OCI-LY7 (cell line): ENCODE data around the gene TUBGCP2.

ENCODE experiments used
- EZH2phosphoT487 ChIP-seq: fragments of 200-600 bp; sonication (generic); IDR thresholded peaks from 2 replicates; pipeline ENCODE4 v1.6.1; 2018; ENCODE audit warnings: low read depth, borderline replicate concordance, mild to moderate bottlenecking, mixed run types, antibody characterized with exemption, low read length, moderate library complexity, mixed read lengths
- TF ChIP-seq, protein P1 (sequence below): fragments of 200-600 bp; sonication (generic); conservative IDR thresholded peaks from 2 replicates; pipeline ENCODE4 v1.5.1; 2014; ENCODE audit warnings: mild to moderate bottlenecking, antibody characterized with exemption, low read length, moderate library complexity, mixed read lengths

DNA sequence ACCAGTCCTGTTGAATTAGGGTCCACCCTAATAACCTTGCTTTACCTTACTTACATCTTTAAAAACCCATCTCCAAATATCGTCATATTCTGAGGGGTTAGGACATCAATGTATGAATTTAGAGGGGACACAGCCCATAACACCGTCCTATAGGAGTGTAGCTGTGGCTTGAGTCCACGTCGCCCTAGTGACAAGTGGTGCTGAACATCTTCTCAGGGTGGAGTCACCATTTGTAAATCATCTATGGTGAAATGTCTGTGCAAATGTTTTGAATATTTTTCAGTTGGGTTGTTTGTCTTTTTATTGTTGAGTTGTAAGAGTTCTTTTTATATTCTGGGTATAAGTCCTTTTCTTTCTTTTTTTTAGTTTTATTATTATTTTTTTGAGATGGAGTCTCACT lies 33.3 kb upstream of the TUBGCP2 start:
- TF ChIP-seq, protein P1, sequence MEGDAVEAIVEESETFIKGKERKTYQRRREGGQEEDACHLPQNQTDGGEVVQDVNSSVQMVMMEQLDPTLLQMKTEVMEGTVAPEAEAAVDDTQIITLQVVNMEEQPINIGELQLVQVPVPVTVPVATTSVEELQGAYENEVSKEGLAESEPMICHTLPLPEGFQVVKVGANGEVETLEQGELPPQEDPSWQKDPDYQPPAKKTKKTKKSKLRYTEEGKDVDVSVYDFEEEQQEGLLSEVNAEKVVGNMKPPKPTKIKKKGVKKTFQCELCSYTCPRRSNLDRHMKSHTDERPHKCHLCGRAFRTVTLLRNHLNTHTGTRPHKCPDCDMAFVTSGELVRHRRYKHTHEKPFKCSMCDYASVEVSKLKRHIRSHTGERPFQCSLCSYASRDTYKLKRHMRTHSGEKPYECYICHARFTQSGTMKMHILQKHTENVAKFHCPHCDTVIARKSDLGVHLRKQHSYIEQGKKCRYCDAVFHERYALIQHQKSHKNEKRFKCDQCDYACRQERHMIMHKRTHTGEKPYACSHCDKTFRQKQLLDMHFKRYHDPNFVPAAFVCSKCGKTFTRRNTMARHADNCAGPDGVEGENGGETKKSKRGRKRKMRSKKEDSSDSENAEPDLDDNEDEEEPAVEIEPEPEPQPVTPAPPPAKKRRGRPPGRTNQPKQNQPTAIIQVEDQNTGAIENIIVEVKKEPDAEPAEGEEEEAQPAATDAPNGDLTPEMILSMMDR: no peak
- TF ChIP-seq EZH2phosphoT487: no peak
